HCT116 (cell line): Measurements from ENCODE around the gene PRPF38A.

Experiments used
- EGR1 ChIP-seq: IDR thresholded peaks from 2 replicates; pipeline ENCODE4 v1.6.1; 2012; ENCODE audit warnings: low read depth
- ZNF274 ChIP-seq: fragments of 200-500 bp; sonication (Bioruptor generic); IDR thresholded peaks from 2 replicates; pipeline ENCODE4 v1.6.1; 2014; ENCODE audit warnings: mild to moderate bottlenecking, low read depth, low read length, inconsistent platforms
- TF ChIP-seq, protein P1 (sequence below), 3 experiments: fragments of 200-600 bp in 1 of 3; sonication (generic) in 1 of 3; IDR thresholded peaks in 2 of 3; conservative IDR thresholded peaks in 1 of 3; 2 replicates each; pipeline ENCODE4 v1.5.1; 2012 to 2017; ENCODE audit warnings: low read depth in 2 of 3, low read length in 2 of 3, antibody characterized with exemption in 1 of 3, borderline replicate concordance in 1 of 3, control low read depth in 1 of 3, mild to moderate bottlenecking in 1 of 3, mixed read lengths in 1 of 3, mixed run types in 1 of 3, moderate library complexity in 1 of 3; ENCODE audit not compliant: insufficient read depth in 1 of 3

DNA sequence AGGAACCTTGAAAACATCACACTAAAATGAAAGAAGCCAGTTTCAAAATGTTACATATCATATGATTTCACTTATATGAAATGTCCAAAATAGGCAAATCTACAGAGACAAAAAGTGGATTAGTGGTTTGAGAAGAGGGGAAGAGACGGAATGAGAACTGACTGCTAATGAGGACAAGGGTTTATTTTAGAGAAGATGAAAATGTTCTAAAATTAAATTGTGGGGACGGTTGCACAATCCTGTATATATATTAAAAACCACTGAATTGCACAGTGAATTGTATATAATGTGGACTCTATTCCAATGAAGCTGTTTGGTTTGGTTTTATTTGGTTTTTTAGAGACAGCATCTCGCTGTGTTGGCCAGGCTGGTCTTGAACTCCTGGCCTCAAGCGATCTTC lies 35.6 kb downstream of the PRPF38A start:
- TF ChIP-seq, protein P1, sequence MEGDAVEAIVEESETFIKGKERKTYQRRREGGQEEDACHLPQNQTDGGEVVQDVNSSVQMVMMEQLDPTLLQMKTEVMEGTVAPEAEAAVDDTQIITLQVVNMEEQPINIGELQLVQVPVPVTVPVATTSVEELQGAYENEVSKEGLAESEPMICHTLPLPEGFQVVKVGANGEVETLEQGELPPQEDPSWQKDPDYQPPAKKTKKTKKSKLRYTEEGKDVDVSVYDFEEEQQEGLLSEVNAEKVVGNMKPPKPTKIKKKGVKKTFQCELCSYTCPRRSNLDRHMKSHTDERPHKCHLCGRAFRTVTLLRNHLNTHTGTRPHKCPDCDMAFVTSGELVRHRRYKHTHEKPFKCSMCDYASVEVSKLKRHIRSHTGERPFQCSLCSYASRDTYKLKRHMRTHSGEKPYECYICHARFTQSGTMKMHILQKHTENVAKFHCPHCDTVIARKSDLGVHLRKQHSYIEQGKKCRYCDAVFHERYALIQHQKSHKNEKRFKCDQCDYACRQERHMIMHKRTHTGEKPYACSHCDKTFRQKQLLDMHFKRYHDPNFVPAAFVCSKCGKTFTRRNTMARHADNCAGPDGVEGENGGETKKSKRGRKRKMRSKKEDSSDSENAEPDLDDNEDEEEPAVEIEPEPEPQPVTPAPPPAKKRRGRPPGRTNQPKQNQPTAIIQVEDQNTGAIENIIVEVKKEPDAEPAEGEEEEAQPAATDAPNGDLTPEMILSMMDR (IDR thresholded peaks at IDR 0.05 in 2 of 3, conservative IDR thresholded peaks at IDR 0.05 in 1 of 3; ENCODE audit: borderline replicate concordance in 1 of 3, insufficient read depth in 1 of 3, low read depth in 2 of 3, low read length in 2 of 3) = no peak
- TF ChIP-seq ZNF274 (no peak), EGR1 (no peak)
